OCI-LY1 (cell line): ENCODE data around the gene PIGQ.

Source experiments
- CTCF ChIP-seq: fragments of 200-600 bp; sonication (generic), shearing (Covaris generic); IDR thresholded peaks from 2 replicates; pipeline ENCODE4 v1.5.1; 2017; ENCODE audit warnings: mild to moderate bottlenecking, antibody characterized with exemption, low read length, moderate library complexity, mixed read lengths
- EZH2 ChIP-seq: fragments of 200-600 bp; sonication (generic), shearing (Covaris generic); IDR thresholded peaks from 2 replicates; pipeline ENCODE4 v1.8.0; 2017; ENCODE audit warnings: borderline replicate concordance, mixed run types, mild to moderate bottlenecking, antibody characterized with exemption, low read length, moderate library complexity, mixed read lengths

- TF ChIP-seq CTCF (no peak), EZH2 (no peak)
Observed at GRCh38 chr16:630815-631405, 61.1 kb downstream of the PIGQ start, which contains the start of gene WFIKKN1.
